HepG2 (cell line): ENCODE results near the gene RBM47. TPM values are rescaled to one million over a fixed set of nuclear protein-coding genes. Genes with fewer than 3 reads are reported as not detected.

Source experiments
- BATF2 ChIP-seq: sonication (generic); formaldehyde crosslinking; IDR thresholded peaks from 2 replicates; pipeline ENCODE4 v1.8.0; 2022; ENCODE audit warnings: mild to moderate bottlenecking, missing genetic modification reagents, moderate library complexity
- PRDM4 ChIP-seq: sonication (generic); formaldehyde crosslinking; IDR thresholded peaks from 2 replicates; pipeline ENCODE4 v1.9.0; 2021; ENCODE audit warnings: missing genetic modification reagents, borderline replicate concordance
- SMARCC2 ChIP-seq: fragments of 450-650 bp; IDR thresholded peaks from 2 replicates; pipeline ENCODE4 v1.6.1; 2017; ENCODE audit warnings: antibody characterized with exemption, mild to moderate bottlenecking
- TFAP4 ChIP-seq: sonication (generic); IDR thresholded peaks from 2 replicates; pipeline ENCODE4 v1.6.1; 2016; ENCODE audit warnings: low read depth, borderline replicate concordance
- YEATS4 ChIP-seq: sonication (generic); formaldehyde crosslinking; IDR thresholded peaks from 2 replicates; pipeline ENCODE4 v1.4.0; 2020; ENCODE audit warnings: missing genetic modification reagents, borderline replicate concordance
- ZNF17 ChIP-seq: sonication (generic); formaldehyde crosslinking; IDR thresholded peaks from 2 replicates; pipeline ENCODE4 v1.5.0; 2020; ENCODE audit warnings: mild to moderate bottlenecking, missing genetic modification reagents
- ZNF331 ChIP-seq: sonication (generic); formaldehyde crosslinking; IDR thresholded peaks from 2 replicates; pipeline ENCODE4 v1.4.0; 2020; ENCODE audit warnings: missing genetic modification reagents
- ZNF354B ChIP-seq: sonication (generic); formaldehyde crosslinking; IDR thresholded peaks from 2 replicates; pipeline ENCODE4 v1.8.0; 2022; ENCODE audit warnings: mild to moderate bottlenecking, missing genetic modification reagents
- ZNF572 ChIP-seq: sonication (generic); formaldehyde crosslinking; IDR thresholded peaks from 2 replicates; pipeline ENCODE4 v1.5.1; 2020; ENCODE audit warnings: mild to moderate bottlenecking, missing genetic modification reagents
- ZNF609 ChIP-seq: sonication (generic); formaldehyde crosslinking; IDR thresholded peaks from 2 replicates; pipeline ENCODE4 v1.4.0; 2020; ENCODE audit warnings: mild to moderate bottlenecking, missing genetic modification reagents, borderline replicate concordance
- polyA plus RNA-seq, 8 experiments: library from polyadenylated mRNA; depleted of rRNA in 3 of 8; stranded (reverse) in 7 of 8; unstranded in 1 of 8; fragments of >200 nt; fragmentation: Illumina TruSeq in 4 of 8; extraction: Trizol in 4 of 8; gene quantifications; 2 replicates each; pipeline versions ENCODE4 v1.2.1 to v1.2.3, GENCODE V29; 2011 to 2016; ENCODE audit warnings: low read depth in 4 of 8, missing spikeins in 1 of 8, mixed read lengths in 1 of 8; ENCODE audit not compliant: insufficient read depth in 1 of 8
- total RNA-seq, 5 experiments: library from RNA; depleted of rRNA; stranded (reverse); fragments of >200 nt; fragmentation: Illumina TruSeq; extraction: Trizol; gene quantifications; 2 replicates each; pipeline ENCODE4 v1.2.3, GENCODE V29; 2016; ENCODE audit warnings: low read depth in 1 of 5
- TF ChIP-seq, protein P1 (sequence below), 2 experiments: sonication (generic) in 1 of 2; formaldehyde crosslinking in 1 of 2; IDR thresholded peaks; 2 replicates each; pipeline versions ENCODE4 v1.4.0 to v1.6.1; 2016 to 2020; ENCODE audit warnings: borderline replicate concordance in 1 of 2, low read depth in 1 of 2, mild to moderate bottlenecking in 1 of 2, missing genetic modification reagents in 1 of 2

RBM47 gene
- total and polyA plus RNA-seq, 2 of the 13 experiments (the other 11 are each of a cell fraction or from before 2014, with no cell fraction given): 1.2 to 2.5 TPM

- TF ChIP-seq, protein P1, sequence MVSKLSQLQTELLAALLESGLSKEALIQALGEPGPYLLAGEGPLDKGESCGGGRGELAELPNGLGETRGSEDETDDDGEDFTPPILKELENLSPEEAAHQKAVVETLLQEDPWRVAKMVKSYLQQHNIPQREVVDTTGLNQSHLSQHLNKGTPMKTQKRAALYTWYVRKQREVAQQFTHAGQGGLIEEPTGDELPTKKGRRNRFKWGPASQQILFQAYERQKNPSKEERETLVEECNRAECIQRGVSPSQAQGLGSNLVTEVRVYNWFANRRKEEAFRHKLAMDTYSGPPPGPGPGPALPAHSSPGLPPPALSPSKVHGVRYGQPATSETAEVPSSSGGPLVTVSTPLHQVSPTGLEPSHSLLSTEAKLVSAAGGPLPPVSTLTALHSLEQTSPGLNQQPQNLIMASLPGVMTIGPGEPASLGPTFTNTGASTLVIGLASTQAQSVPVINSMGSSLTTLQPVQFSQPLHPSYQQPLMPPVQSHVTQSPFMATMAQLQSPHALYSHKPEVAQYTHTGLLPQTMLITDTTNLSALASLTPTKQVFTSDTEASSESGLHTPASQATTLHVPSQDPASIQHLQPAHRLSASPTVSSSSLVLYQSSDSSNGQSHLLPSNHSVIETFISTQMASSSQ (IDR thresholded peaks at IDR 0.05; ENCODE audit: low read depth): no peak
- TF ChIP-seq, protein P1 (CRISPR knock-in tag; IDR thresholded peaks at IDR 0.05; ENCODE audit: borderline replicate concordance): no peak
- TF ChIP-seq ZNF331 (CRISPR knock-in tag) (no peak), ZNF572 (no peak), YEATS4 (peak; percentile 24; the same call in 1 of the 2 replicates), PRDM4 (CRISPR knock-in tag) (no peak), TFAP4 (no peak), BATF2 (no peak), ZNF17 (0 out of 2 replicates have a peak, but pooled peaks have one; percentile 51), ZNF354B (CRISPR knock-in tag) (no peak), SMARCC2 (no peak), ZNF609 (CRISPR knock-in tag) (no peak)
Observed at GRCh38 chr4:40629401-40630334, at the start of gene RBM47 (continued).
